Astrocyte of the hippocampus (primary cell): ENCODE data around the gene MARCHF9.
"Not testable (repeated sequence)": the region's sequence is repeated elsewhere in the genome, so short reads cannot be mapped to it uniquely, and the experiment has no call there.

Experiments used
- DNase-seq: peaks from one replicate; pipeline ENCODE4 v3.0.0; 2011; ENCODE audit warnings: low read depth, low spot score

Gene MARCHF9

DNA sequence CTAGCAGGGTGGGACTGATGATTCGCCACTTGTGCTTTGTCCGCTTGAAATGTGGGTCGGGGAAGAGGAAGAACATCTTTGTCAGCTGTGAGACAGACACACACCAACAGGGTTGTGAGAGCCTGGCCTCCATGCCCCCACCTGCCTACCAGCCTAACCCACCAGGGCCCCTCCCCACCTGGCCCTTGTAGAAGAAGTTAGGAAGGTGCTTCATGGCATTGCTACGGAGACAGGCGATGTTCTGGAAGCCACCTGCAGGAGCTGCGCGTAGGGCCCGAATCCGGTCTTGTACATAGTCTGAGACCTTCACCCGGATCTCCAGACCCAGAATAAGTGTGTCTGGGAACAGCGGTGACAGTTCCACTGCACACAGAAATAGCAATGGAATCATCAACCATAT, 14.7 kb downstream of the MARCHF9 start:
- no peak for DNase-seq

DNA sequence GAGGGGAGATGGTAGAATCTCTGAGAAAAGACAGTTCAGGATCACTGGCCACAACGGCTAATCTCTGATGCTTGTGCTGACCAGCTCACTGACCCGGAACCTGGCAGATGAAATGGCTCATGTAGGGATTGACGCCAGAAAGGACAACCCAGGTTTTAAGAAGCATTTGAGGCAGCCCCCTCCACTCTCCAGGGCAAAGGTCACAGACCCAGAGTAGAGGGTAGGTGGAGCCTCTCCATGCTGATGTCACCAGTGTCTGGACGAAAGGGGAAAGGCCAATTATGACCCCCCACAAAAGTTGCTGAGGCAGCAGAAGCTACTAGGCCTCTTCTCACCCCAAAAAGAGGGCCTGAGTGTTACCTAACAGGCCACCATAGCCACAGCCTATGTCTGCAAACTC, 15.8 kb downstream of the MARCHF9 start:
- no peak for DNase-seq

DNA sequence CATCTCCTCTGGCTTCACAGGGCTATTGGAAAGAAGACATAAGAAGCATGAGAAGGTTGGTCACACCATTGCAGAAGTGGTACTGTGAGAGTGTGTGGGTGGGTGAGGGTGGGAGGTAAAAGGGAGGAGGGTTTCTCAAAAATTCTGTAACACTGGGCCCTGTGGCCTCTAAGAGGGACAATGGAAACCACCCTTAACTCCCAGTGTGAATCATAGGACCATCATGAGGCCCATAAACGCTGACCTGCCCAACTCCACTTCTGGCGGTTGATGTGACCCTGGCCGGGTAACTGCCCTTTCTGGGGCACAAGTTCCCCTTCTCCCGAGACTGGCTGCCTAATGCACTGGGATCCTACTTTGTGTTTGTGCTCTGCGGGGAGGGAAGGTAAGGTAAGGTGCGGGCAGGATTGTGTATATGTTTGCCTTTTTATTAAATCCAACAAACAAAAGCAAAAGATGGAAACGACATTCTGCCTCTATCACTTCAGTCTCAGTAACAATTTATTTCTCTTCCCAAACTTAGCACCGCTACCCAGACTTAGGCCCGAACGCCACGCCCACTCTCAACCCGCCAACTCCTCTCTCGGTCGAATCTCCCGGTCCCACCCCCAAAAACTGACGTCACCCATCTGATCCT, 16.5 kb downstream of the MARCHF9 start:
- peak; percentile 96 for DNase-seq

DNA sequence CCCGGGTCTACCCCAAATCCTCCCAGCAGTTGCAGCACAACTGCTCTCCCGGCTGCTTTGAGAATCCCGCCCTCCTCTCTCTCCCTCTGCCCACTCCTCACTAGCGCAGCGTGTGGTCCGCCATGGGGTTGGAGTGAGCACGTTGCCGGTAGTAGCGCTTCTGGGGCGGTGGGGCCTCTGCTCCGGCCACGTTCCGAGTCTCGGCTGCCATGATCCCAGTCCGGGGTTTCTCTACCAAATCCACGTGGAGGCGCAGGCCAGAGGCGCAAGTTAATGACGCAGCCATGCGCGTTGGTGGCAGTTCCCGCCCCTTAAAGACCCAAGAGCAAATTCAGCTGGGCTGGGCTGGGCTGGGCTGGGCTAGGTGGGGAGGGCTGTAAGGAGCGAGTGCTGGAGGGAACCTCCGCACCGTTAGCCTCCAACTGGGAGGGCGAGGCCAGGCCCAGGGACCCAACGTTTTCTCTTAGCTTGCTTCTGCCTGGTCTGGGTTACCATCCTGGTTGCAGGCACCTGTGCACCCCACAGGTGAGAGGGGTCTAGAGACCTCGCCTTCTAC, 17.0 kb downstream of the MARCHF9 start, which contains the start of gene METTL1:
METTL1 (minus strand) TSS at position 233 of the 556 bp plus-strand sequence; CDS start at position 211, 22 bp downstream.
- peak; percentile 99 for DNase-seq

DNA sequence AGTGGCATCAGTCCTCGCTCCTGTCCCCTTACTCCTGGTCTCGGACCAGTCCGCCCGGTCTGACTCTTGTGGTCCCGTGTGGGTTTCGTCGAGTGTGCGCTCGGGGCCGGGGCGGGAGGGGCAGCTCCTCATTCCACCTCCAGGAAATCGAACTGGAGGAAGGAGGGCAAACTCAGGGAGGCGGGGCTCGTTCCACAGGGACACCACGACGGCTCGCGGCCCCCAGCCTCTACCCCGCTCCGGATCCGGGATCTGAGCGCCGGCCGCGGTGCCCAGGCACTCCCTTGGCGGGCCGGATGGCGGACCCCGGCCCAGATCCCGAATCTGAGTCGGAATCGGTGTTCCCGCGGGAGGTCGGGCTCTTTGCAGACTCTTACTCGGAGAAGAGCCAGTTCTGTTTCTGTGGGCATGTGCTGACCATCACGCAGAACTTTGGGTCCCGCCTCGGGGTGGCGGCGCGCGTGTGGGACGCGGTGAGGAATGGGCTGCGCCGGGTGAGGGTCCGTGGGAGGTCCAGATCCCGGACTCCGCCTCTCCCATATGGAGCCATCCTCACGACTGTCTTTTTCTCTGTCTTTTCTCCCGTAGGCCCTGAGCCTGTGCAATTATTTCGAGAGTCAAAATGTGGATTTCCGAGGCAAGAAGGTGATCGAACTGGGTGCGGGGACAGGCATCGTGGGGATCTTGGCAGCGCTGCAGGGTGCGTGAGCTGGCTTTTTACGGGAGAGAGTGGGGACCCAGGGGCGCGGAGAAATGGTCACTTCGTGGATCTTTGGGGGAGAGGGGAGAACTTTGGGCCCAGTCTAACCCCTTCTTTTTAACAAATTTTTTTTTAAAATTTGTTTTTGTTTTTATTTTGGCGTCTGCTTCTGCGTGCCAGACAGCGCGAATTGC, 17.8 kb downstream of the MARCHF9 start, which contains the start of gene EEF1AKMT3:
EEF1AKMT3 (plus strand) TSS at position 186 of the 894 bp plus-strand sequence; CDS start at position 297, 111 bp downstream.
- DNase-seq = peak; percentile 70

DNA sequence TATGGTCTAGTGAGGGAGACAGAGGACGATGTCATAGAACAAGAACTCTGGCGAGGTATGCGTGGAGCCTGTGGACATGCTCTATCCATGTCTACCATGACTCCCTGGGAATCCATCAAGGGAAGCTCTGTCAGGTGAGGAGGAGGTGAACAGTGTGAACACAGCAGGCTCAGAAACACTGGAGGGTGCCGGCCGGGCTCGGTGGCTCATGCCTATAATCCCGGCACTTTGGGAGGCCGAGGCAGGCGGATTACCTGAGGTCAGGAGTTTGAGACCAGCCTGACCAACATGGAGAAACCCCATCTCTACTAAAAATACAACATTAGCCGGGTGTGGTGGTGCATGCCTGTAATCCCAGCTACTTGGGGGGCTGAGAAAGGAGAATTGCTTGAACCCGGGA, 19.7 kb downstream of the MARCHF9 start:
- DNase-seq = not testable (repeated sequence)

DNA sequence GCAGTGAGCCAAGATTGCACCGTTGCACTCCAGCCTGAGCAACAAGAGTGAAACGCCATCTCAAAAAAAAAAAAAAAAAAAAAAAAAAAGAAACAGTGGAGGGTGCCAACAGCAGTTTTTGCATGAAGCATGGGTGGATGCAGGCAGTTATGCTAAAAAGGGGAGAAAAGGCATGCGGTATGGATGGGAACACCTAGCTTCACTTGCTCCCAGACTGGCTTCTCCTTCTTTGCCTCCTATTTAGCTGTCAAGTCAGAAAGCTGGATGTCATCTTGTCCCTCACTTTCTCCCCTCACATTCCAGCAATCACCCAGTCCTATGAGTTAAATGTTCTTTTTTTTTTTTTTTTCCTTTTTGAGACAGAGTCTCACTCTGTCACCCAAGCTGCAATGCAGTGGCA, 20.1 kb downstream of the MARCHF9 start:
- DNase-seq = no peak

DNA sequence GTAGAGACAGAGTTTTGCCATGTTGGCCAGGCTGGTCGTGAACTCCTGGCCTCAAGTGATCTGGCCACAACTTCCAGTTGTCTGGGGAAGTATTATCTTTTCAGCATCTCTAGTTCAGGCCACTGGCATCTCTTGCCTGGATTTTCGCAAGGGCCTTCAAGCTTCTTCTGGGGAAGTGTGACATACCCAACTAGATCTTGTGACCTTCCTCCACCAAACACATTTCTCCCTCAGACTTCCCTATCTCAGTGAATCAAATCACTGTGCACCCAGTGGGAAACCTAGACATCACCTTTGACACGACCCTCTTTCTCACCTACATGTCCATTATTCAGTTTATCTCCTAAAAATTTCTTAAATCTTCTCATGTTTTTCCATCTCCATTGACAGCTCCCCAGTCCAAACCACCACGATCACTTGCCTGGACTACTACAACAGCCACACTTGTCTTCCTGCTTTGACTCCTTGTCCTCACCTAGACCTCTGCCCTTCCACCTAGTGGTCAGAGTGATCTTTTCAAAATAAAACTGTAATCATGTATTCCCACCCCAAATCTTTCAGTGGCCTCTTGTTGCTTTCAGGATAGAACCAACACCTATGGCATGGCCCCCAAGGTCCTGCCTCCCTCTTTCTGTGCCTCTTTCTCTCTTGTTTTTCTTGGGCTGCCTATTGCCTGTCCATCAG, 20.8 kb downstream of the MARCHF9 start:
- no peak for DNase-seq

DNA sequence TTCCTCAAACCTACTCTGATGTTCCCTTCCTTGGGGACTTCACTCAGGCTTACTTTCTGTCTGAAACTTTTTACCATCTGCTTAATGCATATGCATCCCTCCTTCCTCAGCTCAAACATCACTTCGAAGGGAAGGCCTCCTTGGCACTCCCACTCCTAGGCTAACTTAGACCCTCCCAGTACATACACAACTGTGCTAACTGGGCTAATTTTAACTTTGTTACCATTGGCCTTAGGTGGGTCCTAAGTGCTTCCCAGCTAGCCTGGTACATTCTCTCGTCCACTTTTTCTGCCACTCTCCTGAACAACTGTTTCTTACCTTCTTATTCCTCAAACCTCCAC, 21.3 kb downstream of the MARCHF9 start:
- no peak for DNase-seq

DNA sequence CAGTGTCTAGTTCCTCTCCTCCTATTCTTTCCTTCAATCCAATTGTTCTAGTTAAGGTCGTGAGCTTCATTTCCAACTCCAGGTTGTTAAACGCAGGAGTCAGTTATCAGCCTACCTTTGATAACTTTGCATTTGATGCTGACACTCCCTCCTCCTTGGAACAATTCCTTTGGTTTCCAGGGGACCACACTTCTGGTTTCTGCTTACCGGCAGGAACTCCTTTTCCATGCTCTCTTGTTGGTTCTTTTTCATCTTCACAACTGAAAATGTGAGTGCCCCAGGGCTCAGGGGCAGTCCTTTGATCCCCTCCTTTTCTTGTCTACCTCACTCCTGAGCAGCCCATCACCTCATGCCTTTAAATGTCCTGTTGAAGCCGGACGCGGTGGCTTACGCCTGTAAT, 22.5 kb downstream of the MARCHF9 start:
- DNase-seq = no peak

DNA sequence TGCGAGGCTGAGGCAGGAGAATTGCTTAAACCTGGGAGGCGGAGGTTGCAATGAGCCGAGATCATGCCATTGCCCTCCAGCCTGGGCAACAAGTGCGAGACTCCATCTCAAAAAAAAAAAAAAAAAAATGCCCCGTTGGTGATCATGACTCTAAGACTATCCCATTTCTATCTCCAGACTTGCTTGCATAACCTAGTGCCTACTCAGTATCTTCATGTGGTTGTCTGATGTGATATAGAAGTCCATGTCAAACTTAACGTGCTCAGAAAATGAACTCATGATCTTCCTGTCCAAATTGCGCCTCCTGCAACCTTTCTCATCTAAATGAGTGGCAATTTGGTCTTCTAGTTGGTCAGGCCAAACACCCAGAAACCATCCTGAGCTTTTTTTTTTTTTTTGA, 23.0 kb downstream of the MARCHF9 start:
- no peak for DNase-seq

DNA sequence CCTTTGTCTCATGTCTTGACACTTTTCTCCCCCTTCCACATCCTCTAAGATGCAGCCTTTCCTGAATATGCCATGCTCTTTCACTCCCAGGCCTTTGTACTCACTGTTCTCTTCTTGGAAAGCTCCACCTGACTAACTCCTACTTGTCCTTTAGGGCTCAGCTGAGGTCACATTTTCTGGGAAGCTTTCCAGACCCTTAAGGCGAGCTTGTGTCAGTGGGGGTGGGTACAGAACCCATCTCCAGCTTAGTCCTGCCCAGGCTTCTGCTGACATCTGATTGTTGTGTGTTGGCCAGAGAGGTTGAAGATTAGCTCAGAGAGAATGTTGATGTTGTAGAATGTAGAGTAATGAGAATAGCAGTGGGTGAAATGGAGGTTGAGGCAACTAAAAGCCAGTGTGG, 24.8 kb downstream of the MARCHF9 start:
- DNase-seq = no peak

DNA sequence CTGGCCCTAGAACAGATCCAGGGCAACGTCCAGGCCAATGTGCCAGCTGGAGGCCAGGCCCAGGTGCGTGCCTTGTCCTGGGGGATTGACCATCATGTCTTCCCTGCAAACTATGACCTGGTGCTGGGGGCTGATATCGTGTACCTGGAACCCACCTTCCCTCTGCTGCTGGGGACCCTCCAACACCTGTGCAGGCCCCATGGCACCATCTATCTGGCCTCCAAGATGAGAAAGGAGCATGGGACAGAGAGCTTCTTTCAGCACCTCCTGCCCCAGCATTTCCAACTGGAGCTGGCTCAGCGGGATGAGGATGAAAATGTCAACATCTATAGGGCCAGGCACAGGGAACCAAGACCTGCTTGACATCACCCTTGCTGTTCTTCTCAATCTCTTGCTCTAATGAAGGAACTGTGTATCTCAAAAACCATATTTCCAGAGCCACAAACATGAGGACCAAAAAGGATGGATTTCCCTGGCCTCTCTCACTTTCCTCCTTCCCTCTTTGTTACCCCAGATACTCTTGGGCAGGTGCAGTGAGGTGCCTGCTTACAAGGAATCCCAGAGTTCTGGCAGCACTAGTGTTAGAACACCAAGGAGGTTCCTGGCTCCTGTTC, 25.5 kb downstream of the MARCHF9 start:
- no peak for DNase-seq

DNA sequence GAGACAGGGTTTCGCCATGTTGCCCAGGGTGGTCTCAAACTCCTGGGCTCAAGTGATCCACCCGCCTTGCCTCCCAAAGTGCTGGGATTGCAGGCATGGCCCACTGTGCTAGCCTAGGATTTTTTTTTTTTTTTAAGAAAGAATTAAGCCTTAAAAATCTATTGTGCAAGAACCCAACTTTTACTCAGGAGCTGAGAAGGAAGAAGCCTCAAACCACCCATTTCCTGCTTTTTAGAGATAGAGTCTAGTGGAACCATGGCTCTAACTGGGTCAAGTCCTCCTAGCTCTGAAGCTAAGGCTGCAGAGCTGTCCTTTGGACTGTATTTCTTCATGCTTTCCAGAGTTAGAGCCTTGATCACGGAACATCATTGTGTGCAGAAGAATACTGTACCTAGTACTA, 26.3 kb downstream of the MARCHF9 start:
- no peak for DNase-seq

DNA sequence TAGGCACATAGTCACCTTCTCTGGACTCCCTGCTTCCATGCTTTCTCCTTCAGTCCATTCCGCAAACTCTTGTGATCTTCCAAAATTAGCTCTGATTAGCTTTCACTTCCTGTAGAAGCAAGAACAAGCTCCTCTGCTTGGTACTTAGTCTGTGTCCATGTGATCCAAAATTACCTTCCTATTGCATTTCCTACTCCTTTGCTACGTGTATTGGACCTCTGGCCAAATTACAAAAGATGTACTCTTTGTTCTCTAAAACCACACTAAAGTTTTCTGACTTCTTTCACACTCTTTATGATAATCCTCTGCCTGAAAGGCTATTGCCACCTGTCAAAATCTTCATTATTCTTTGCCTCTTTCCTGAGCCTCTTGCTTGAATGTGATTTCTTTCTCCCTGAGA, 26.9 kb downstream of the MARCHF9 start:
- no peak for DNase-seq

DNA sequence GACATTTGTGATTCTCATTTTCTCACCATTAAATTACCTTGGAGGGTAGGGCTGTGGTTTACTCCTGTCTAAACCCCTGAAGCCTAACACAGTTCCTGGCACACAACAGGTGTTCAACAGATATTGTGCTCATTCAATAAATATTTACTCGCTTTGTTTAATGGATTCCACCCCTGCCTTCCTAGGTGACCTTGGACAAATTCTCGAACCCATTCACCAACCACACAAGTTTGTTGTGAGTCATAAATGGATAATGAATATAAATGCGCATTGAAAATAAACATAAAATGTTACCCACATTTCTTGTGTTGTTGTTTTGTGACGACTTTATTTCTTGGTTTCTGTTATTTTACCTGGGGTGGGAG, 27.3 kb downstream of the MARCHF9 start:
- DNase-seq = no peak

DNA sequence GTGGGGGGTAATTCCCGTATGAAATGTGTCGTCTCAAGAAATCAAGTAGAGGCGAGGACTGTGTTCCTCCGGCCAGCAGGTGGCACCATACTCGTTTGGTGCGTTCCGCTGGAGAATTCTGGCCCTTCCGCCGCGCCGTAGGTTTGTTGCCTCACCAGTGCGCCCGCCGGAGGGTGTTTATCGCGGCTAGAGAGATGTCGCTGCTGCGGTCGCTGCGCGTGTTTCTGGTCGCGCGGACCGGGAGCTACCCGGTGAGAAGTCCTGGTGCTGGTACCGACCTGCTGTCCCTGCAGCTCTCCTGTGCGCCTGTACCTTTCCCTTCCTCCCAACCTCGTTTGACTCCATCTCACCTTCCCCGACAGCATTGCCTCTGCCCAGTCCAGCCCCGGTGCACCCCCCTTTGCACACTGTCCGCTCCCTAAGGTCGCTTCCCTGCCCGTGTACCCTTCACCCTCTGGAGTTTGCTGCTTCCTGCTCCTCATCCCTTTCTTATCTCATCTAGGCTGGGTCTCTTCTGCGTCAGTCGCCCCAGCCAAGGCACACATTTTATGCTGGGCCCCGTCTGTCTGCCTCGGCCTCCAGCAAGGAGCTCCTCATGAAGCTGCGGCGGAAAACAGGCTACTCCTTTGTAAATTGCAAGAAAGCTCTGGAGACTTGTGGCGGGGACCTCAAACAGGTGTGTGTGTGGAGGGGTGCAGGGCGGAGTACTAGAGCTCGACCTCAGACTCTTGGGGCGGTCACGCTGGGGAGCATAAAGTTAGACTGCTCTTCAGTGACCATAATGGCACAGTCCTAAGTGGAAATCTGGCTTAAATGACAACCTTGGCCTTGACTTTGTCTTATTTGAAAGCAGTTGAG, 27.9 kb downstream of the MARCHF9 start, which contains the start of gene TSFM:
TSFM (plus strand) TSS at position 180 of the 858 bp plus-strand sequence; CDS start at position 195, 15 bp downstream.
- peak; percentile 97 for DNase-seq

DNA sequence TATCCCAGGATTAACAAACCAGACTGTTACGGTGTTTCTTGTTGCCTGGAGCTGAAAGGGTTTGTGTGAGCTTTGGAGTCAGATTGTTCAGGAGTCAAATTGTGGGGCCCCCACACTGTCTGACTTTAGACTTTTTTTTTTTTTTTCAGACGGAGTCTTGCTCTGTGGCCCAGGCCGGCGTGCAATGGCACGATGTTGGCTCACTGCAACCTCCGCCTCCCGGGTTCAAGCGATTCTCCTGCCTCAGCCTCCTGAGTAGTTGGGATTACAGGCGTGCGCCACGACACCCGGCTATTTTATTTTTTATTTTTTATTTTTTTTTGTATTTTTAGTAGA, 28.5 kb downstream of the MARCHF9 start:
- no peak for DNase-seq

DNA sequence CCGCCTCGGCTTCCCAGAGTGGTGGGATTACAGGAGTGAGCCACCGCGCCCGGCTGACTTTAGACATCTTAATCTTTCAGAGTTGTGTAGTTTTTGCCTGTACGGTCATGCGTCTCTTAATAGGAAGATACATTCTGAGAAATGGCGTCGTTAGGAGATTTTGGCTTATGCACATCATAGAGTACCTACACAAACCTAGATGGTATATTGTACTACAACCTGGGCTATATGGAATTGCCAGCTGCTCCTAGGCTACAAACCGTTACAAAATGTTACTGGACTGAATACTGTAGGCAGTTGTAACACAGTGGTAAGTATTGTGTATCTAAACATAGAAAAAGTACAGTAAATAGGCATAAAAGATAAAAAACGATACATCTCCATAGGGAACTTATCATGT, 29.0 kb downstream of the MARCHF9 start:
- no peak for DNase-seq

DNA sequence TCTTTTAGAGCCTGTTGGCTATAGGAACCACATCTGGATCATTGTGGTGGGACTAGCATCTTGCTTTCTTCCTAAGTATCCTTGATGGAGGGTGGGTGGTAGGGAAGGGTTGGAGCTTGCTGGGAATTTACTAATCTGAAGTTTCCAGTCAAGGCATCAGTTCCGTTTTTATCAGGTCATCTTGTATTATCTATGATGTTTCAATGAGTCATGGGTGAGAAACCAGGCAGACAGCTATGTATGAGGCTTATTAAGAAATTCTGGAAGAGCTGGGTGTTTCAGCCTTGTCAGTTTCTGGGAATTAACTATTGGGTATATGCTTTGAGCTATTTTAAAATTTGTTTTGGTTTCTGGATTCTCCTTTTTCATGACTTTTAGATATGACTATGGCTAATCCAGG, 39.0 kb downstream of the MARCHF9 start:
- DNase-seq = peak; percentile 31

DNA sequence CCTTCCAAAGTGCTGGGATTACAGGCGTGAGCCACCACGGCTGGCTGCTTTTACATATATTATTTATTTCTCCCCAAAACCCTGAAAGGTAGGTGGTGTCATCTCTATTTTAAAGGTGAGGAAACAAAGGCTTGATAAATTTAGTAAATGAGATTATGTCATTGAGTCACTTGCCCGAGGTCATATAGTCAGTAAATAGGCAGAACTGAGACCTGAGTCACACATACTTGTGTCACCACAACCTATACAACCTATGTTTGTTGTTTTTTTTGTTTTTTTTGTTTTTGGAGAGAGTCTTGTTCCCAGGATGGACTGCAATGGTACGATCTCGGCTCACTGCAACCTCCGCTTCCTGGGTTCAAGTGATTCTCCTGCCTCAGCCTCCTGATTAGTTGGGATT, 40.5 kb downstream of the MARCHF9 start:
- no peak for DNase-seq
